MM.1S (cell line): ENCODE measurements around the gene GRK4.

Experiments
- DNase-seq: peaks from one replicate; pipeline ENCODE4 v3.0.0-alpha.2; 2015
- H2AFZ ChIP-seq: fragments of 300-600 bp; sonication (generic); 2 replicates; pipeline ENCODE4 v1.6.0; 2016; ENCODE audit warnings: antibody characterized with exemption, low read length
- H3F3A ChIP-seq: fragments of 300-600 bp; sonication (generic); 2 replicates; pipeline ENCODE4 v1.6.1; 2016; ENCODE audit warnings: mild to moderate bottlenecking, antibody characterized with exemption, low read length, moderate library complexity, mixed read lengths; ENCODE audit not compliant: insufficient read depth
- H3K27ac ChIP-seq: fragments of 300-600 bp; sonication (generic); 2 replicates; pipeline ENCODE4 v1.5.1; 2016; ENCODE audit warnings: mild to moderate bottlenecking, low read length
- H3K27me3 ChIP-seq: fragments of 300-600 bp; sonication (generic); replicated peaks from 2 replicates; pipeline ENCODE4 v1.6.0; 2016; ENCODE audit warnings: low read length; ENCODE audit not compliant: insufficient read depth
- H3K36me3 ChIP-seq: fragments of 300-600 bp; sonication (generic); replicated peaks from 2 replicates; pipeline ENCODE4 v1.6.1; 2016; ENCODE audit warnings: mild to moderate bottlenecking, low read length, mixed read lengths; ENCODE audit not compliant: insufficient read depth
- H3K4me1 ChIP-seq: fragments of 300-600 bp; sonication (generic); 2 replicates; pipeline ENCODE4 v1.6.1; 2016; ENCODE audit warnings: low read length, mixed read lengths
- H3K4me2 ChIP-seq: fragments of 300-600 bp; sonication (generic); 2 replicates; pipeline ENCODE4 v1.6.0; 2016; ENCODE audit warnings: low read depth, low read length
- H3K4me3 ChIP-seq: fragments of 300-600 bp; sonication (generic); 2 replicates; pipeline ENCODE4 v1.5.1; 2016; ENCODE audit warnings: low read length, mixed read lengths
- H3K79me2 ChIP-seq: fragments of 300-600 bp; sonication (generic); 2 replicates; pipeline ENCODE4 v1.6.1; 2016; ENCODE audit warnings: mixed run types, low read length, mixed read lengths
- H3K9ac ChIP-seq: fragments of 300-600 bp; sonication (generic); 2 replicates; pipeline ENCODE4 v1.6.1; 2016; ENCODE audit warnings: low read length, mixed read lengths
- H3K9me2 ChIP-seq: fragments of 300-600 bp; sonication (generic); replicated peaks from 2 replicates; pipeline ENCODE4 v1.6.1; 2016; ENCODE audit warnings: mild to moderate bottlenecking, low read length, mixed read lengths; ENCODE audit not compliant: insufficient read depth
- H3K9me3 ChIP-seq: fragments of 300-600 bp; sonication (generic); replicated peaks from 2 replicates; pipeline ENCODE4 v1.6.1; 2016; ENCODE audit warnings: mild to moderate bottlenecking, low read length, mixed read lengths; ENCODE audit not compliant: insufficient read depth
- H4K20me1 ChIP-seq: fragments of 300-600 bp; sonication (generic); 2 replicates; pipeline ENCODE4 v1.6.1; 2016; ENCODE audit warnings: mild to moderate bottlenecking, low read length, moderate library complexity, mixed read lengths; ENCODE audit not compliant: insufficient read depth
- EZH2 ChIP-seq: fragments of 300-600 bp; sonication (generic); optimal IDR thresholded peaks from 2 replicates; pipeline ENCODE3; 2017; ENCODE audit warnings: low read depth, mild to moderate bottlenecking, antibody characterized with exemption, low read length, mixed read lengths
- EZH2phosphoT487 ChIP-seq: fragments of 300-600 bp; sonication (generic); IDR thresholded peaks from 2 replicates; pipeline ENCODE4 v1.6.1; 2018; ENCODE audit warnings: antibody characterized with exemption, low read length
- TF ChIP-seq, protein P1 (sequence below): fragments of 300-600 bp; sonication (generic); IDR thresholded peaks from 2 replicates; pipeline ENCODE4 v1.5.1; 2016; ENCODE audit warnings: antibody characterized with exemption, low read length, mixed read lengths

The GRK4 gene

DNA sequence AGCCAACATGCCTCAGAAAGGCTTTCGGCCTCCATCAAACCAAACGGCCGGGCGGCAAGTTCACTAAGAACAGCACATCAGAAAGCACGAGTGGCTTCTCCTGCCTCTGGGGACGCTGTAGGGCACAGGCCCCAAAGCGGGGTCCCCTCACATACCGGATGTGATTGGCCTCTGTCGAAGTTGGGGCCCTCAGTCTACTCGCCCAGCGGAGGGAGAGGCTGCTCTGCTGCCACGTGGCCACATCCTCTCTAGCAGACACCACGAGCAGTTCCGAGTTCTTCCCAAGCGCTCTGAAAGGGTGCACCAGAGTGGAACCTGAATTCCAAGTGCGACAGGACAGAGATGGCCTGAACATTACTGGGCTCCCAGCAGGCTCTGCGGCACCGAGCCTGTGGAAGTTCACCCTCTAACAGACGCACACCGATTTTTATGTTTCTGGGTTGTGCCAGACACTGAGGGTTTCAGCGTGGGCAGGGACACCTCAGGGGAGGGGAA lies 21.3 kb upstream of the GRK4 start:
- no peak overlapping the region for H3K27ac ChIP-seq
- no peak for DNase-seq
- H2AFZ ChIP-seq: no peak overlapping the region
- no peaks in the 10 kb centered on the region for H3K9me2 ChIP-seq
- peaks cover 5% of the 10 kb centered on the region for H3K36me3 ChIP-seq
- H3K9me3 ChIP-seq: no peaks in the 10 kb centered on the region
- no peak overlapping the region for H3K4me3 ChIP-seq
- H3K79me2 ChIP-seq: peaks cover under 1% of the 10 kb centered on the region
- TF ChIP-seq, protein P1, sequence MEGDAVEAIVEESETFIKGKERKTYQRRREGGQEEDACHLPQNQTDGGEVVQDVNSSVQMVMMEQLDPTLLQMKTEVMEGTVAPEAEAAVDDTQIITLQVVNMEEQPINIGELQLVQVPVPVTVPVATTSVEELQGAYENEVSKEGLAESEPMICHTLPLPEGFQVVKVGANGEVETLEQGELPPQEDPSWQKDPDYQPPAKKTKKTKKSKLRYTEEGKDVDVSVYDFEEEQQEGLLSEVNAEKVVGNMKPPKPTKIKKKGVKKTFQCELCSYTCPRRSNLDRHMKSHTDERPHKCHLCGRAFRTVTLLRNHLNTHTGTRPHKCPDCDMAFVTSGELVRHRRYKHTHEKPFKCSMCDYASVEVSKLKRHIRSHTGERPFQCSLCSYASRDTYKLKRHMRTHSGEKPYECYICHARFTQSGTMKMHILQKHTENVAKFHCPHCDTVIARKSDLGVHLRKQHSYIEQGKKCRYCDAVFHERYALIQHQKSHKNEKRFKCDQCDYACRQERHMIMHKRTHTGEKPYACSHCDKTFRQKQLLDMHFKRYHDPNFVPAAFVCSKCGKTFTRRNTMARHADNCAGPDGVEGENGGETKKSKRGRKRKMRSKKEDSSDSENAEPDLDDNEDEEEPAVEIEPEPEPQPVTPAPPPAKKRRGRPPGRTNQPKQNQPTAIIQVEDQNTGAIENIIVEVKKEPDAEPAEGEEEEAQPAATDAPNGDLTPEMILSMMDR: no peak
- TF ChIP-seq EZH2 (no peak), EZH2phosphoT487 (no peak)
- no peaks in the 10 kb centered on the region for H3K27me3 ChIP-seq
- H3K4me2 ChIP-seq: no peak overlapping the region
- 0 out of 2 replicates have a peak, but pooled peaks cover under 1% of the 10 kb centered on the region for H3F3A ChIP-seq
- no peaks in the 10 kb centered on the region for H3K4me1 ChIP-seq
- no peak overlapping the region for H3K9ac ChIP-seq
- H4K20me1 ChIP-seq: no peaks in the 10 kb centered on the region

DNA sequence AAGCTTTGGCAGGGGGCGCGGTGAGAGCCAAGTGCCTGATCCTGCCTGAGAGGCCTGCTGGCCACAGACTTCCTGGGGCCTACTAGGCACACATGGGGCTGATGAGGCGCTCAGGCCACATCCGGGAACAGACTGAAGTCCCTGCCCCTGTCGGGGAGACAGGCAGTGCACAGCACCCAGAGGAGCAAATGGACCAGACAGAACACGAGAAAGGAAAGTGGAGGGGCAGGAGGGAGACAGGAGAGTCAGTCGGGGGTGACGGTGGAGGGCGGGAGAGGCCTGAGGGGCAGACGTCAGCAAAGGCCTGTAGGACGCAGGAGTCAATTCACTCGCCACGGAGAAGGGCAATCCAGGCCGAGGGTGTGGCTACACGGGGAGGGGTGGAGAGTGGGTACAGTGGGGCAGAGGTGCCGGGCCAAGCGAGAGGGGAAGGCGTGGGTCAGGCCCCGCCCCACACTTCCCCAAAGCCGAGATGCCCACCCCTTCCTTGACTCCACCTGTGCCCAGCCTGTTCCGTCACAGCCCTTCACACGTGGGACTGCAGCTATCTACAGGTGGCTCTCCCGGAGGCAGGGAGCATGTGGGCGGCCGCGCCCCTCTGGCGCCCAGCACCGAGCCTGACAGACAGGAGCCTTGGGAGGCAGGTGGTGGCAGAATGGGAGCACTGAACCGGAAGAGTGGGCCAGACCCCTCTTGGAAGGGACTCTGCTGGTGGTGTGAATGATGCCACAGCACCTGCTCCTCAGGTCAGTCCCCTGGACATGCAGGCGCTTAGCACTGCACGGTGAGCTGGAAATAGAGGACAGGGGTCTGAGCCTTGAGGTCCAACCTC lies 20.6 kb upstream of the GRK4 start:
- TF ChIP-seq, protein P1: no peak
- TF ChIP-seq EZH2phosphoT487: no peak
- TF ChIP-seq EZH2: no peak
- no peak overlapping the region for H3K27ac ChIP-seq
- no peaks in the 10 kb centered on the region for H3K9me3 ChIP-seq
- H4K20me1 ChIP-seq: no peaks in the 10 kb centered on the region
- DNase-seq: no peak
- no peaks in the 10 kb centered on the region for H3F3A ChIP-seq
- H3K36me3 ChIP-seq: peaks cover 11% of the 10 kb centered on the region
- no peak overlapping the region for H3K4me2 ChIP-seq
- no peak overlapping the region for H2AFZ ChIP-seq
- peaks cover 7% of the 10 kb centered on the region for H3K79me2 ChIP-seq
- H3K27me3 ChIP-seq: no peaks in the 10 kb centered on the region
- H3K9me2 ChIP-seq: no peaks in the 10 kb centered on the region
- no peak overlapping the region for H3K4me3 ChIP-seq
- no peaks in the 10 kb centered on the region for H3K4me1 ChIP-seq
- no peak overlapping the region for H3K9ac ChIP-seq

DNA sequence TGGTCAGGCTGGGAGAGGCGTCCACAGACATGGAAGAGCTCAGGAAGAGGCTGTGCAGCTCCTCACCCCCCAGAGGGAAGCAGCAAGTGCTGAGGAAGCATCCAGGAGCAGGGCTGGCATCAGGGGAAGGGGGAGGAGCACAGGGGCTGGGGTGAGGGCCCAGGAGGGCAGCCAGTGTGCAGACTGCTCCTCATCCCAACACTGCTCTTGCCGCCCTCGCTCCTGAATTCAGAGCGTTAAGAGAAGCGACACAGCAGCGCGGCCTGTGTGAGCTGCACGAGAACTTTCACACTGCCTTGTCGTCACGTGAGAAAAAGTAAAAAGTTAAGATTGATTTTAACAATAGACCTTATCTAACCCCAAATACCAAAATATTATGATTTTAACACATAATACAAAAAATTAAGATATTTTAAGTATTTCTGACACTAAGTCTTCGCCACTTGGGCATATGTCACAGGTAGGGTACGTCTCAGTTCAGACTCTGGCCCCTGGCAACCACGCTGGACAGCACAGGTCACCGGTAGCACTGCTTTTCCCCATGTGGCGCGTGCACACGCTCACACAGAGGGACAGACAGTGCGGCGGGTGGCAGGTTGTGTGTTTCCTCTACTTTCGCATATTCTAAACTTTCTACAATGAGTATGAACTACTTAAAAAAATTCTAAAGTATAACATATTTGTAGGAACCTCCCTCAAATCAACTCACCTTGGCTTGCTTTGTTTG lies 19.8 kb upstream of the GRK4 start:
- TF ChIP-seq EZH2phosphoT487: no peak
- no peak for TF ChIP-seq EZH2
- TF ChIP-seq, protein P1: no peak
- Histone ChIP-seq H3K27ac (no peak overlapping the region), H3K36me3 (peaks cover 11% of the 10 kb centered on the region), H3K4me2 (no peak overlapping the region), H3K9ac (no peak overlapping the region), H3K9me2 (no peaks in the 10 kb centered on the region), H3K9me3 (no peaks in the 10 kb centered on the region), H4K20me1 (no peaks in the 10 kb centered on the region), H3K27me3 (no peaks in the 10 kb centered on the region), H2AFZ (no peak overlapping the region), H3F3A (no peaks in the 10 kb centered on the region), H3K4me1 (no peaks in the 10 kb centered on the region), H3K79me2 (peaks cover 11% of the 10 kb centered on the region), H3K4me3 (no peak overlapping the region)
- DNase-seq: no peak
